HepG2 (cell line): Measurements from ENCODE around the gene ATG7. TPM values are rescaled to one million over a fixed set of nuclear protein-coding genes. Genes with fewer than 3 reads are reported as not detected.

Experiments used
- ATAC-seq: fragments of 200-7000 bp; cut with Tn5 transposase; 3 replicates; pipeline ENCODE4 v1.9.1; 2020; ENCODE audit warnings: mild to moderate bottlenecking, moderate library complexity
- BruUV-seq: library from RNA; stranded (reverse); fragments of 400-500 nt; replicated peaks from 2 replicates; lab custom pipeline; 2021; lab: Mats Ljungman, UMichigan
- CTCF ChIA-PET: fragments of 300-600 bp; formaldehyde crosslinking; extraction: SDS; loops from one replicate; lab custom pipeline; 2021; ENCODE audit warnings: low total read pairs, inconsistent platforms, low intra/inter-chr PET ratio; lab: Yijun Ruan, JAX
- POLR2A ChIA-PET: fragments of 350-600 bp; sonication (Branson Sonifier 250); formaldehyde crosslinking; loops from one replicate; lab custom pipeline; 2020; ENCODE audit warnings: antibody characterized with exemption, inconsistent platforms; lab: Yijun Ruan, JAX
- DNase-seq: peaks from one replicate; pipeline ENCODE4 v3.0.0-alpha.2; 2015; ENCODE audit warnings: low spot score
- FAIRE-seq: peaks from 3 replicates; lab custom pipeline; 2011; peaks lifted over from hg19 to GRCh38; lab: Jason Lieb, UNC
- H2AFZ ChIP-seq: one replicate; pipeline ENCODE4 v1.6.1; 2011; ENCODE audit warnings: low read length, inconsistent platforms
- H3K27ac ChIP-seq: fragments of 300-600 bp; 3 replicates; pipeline ENCODE4 v1.8.0; 2011; ENCODE audit warnings: mixed run types, mild to moderate bottlenecking, mixed read lengths, low read length, inconsistent platforms; ENCODE audit not compliant: insufficient read depth; ENCODE audit errors: extremely low read length
- H3K27me3 ChIP-seq, 2 experiments: fragments of 200-600 bp in 1 of 2; 2 replicates in 1 of 2; 3 replicates in 1 of 2; pipeline versions ENCODE4 v1.6.0 to v1.8.0; 2011; ENCODE audit warnings: low read length in 2 of 2, mild to moderate bottlenecking in 2 of 2, moderate library complexity in 2 of 2, inconsistent platforms in 1 of 2; ENCODE audit not compliant: insufficient read depth in 2 of 2, control insufficient read depth in 1 of 2
- H3K36me3 ChIP-seq, 2 experiments: fragments of 200-600 bp in 1 of 2; replicated peaks in 1 of 2; 2 replicates in 1 of 2; 3 replicates in 1 of 2; pipeline versions ENCODE4 v1.5.1 to v1.8.0; 2011; ENCODE audit warnings: low read length in 2 of 2, inconsistent platforms in 1 of 2; ENCODE audit not compliant: insufficient read depth in 2 of 2, control insufficient read depth in 1 of 2
- H3K4me1 ChIP-seq: 2 replicates; pipeline ENCODE4 v1.5.1; 2012; ENCODE audit warnings: low read length, inconsistent platforms; ENCODE audit not compliant: insufficient read depth
- H3K4me2 ChIP-seq: 2 replicates; pipeline ENCODE4 v1.6.0; 2011; ENCODE audit warnings: low read depth, low read length, inconsistent platforms
- H3K4me3 ChIP-seq, 3 experiments: fragments of 200-600 bp in 1 of 3; sonication (generic), shearing (Covaris generic) in 1 of 3; replicated peaks in 1 of 3; 2 replicates each; pipeline ENCODE4 v1.5.1; 2011 to 2016; ENCODE audit warnings: low read length in 3 of 3, inconsistent platforms in 2 of 3, low read depth in 2 of 3, mild to moderate bottlenecking in 2 of 3, control low read depth in 1 of 3, mixed read lengths in 1 of 3; ENCODE audit not compliant: insufficient read depth in 1 of 3
- H3K79me2 ChIP-seq: one replicate; pipeline ENCODE4 v1.6.1; 2011; ENCODE audit warnings: low read length, inconsistent platforms; ENCODE audit not compliant: insufficient read depth
- H3K9ac ChIP-seq: 2 replicates; pipeline ENCODE4 v1.6.0; 2011; ENCODE audit warnings: mild to moderate bottlenecking, low read depth, low read length, inconsistent platforms; ENCODE audit not compliant: insufficient read depth
- H3K9me3 ChIP-seq: 2 replicates; pipeline ENCODE4 v1.5.1; 2012; ENCODE audit warnings: mild to moderate bottlenecking, low read length
- H4K20me1 ChIP-seq: 2 replicates; pipeline ENCODE4 v1.6.0; 2011; ENCODE audit warnings: inconsistent platforms, mild to moderate bottlenecking, low read length, moderate library complexity; ENCODE audit not compliant: insufficient read depth
- BATF2 ChIP-seq: sonication (generic); formaldehyde crosslinking; IDR thresholded peaks from 2 replicates; pipeline ENCODE4 v1.8.0; 2022; ENCODE audit warnings: mild to moderate bottlenecking, missing genetic modification reagents, moderate library complexity
- CEBPB ChIP-seq: IDR thresholded peaks from 2 replicates; pipeline ENCODE4 v1.6.1; 2011; ENCODE audit warnings: low read depth, low read length, improper control_type of control experiment, borderline replicate concordance
- GMEB1 ChIP-seq: sonication (generic); formaldehyde crosslinking; IDR thresholded peaks from 2 replicates; pipeline ENCODE4 v1.5.1; 2020; ENCODE audit warnings: missing genetic modification reagents, mild to moderate bottlenecking, borderline replicate concordance
- SRF ChIP-seq: IDR thresholded peaks from 2 replicates; pipeline ENCODE4 v1.6.1; 2011; ENCODE audit warnings: mild to moderate bottlenecking, low read depth, low read length, moderate library complexity
- STAG1 ChIP-seq: sonication (generic); formaldehyde crosslinking; IDR thresholded peaks from 2 replicates; pipeline ENCODE4 v1.4.0; 2020; ENCODE audit warnings: missing genetic modification reagents
- TP53 ChIP-seq: sonication (generic); formaldehyde crosslinking; conservative IDR thresholded peaks from 2 replicates; pipeline ENCODE4 v1.4.0; 2020; ENCODE audit warnings: missing genetic modification reagents
- ZBTB21 ChIP-seq: sonication (generic); formaldehyde crosslinking; IDR thresholded peaks from 2 replicates; pipeline ENCODE4 v1.4.0; 2020; ENCODE audit warnings: missing genetic modification reagents
- ZNF253 ChIP-seq: sonication (generic); formaldehyde crosslinking; IDR thresholded peaks from 2 replicates; pipeline ENCODE4 v1.8.0; 2022; ENCODE audit warnings: mild to moderate bottlenecking, missing genetic modification reagents, borderline replicate concordance
- ZNF282 ChIP-seq: fragments of 450-650 bp; IDR thresholded peaks from 2 replicates; pipeline ENCODE4 v1.6.1; 2018; ENCODE audit not compliant: partially characterized antibody
- ZNF607 ChIP-seq: sonication (generic); formaldehyde crosslinking; IDR thresholded peaks from 2 replicates; pipeline ENCODE4 v1.5.1; 2020; ENCODE audit warnings: missing genetic modification reagents, mild to moderate bottlenecking, borderline replicate concordance
- ZNF749 ChIP-seq: sonication (generic); formaldehyde crosslinking; IDR thresholded peaks from 2 replicates; pipeline ENCODE4 v1.8.0; 2022; ENCODE audit warnings: mild to moderate bottlenecking, missing genetic modification reagents, moderate library complexity, borderline replicate concordance
- ZSCAN30 ChIP-seq: sonication (generic); formaldehyde crosslinking; IDR thresholded peaks from 2 replicates; pipeline ENCODE4 v1.5.0; 2020; ENCODE audit warnings: mild to moderate bottlenecking, missing genetic modification reagents
- whole genome bisulfite sequencing: methylation state at CpG from one replicate; pipeline ENCODE4 v1.1.6; 2017; ENCODE audit warnings: low lambda C conversion rate; 5-methylcytosine and 5-hydroxymethylcytosine counted together
- in situ Hi-C: cut with HindIII; loops from 2 replicates; pipeline ENCODE4 v1.10.0; 2017; ENCODE audit warnings: low pct_unique_long_range_greater_than_20kb; ENCODE audit not compliant: extremely low pct_ligation_motif_present
- intact Hi-C: fragments of 100-400 bp; cut with micrococcal nuclease; formaldehyde crosslinking; loops from one replicate; pipeline ENCODE4 v1.10.0; 2022; ENCODE audit not compliant: unreplicated experiment
- polyA plus RNA-seq, 8 experiments: library from polyadenylated mRNA; depleted of rRNA in 3 of 8; stranded (reverse) in 7 of 8; unstranded in 1 of 8; fragments of >200 nt; fragmentation: Illumina TruSeq in 4 of 8; extraction: Trizol in 4 of 8; gene quantifications; 2 replicates each; pipeline versions ENCODE4 v1.2.1 to v1.2.3, GENCODE V29; 2011 to 2016; ENCODE audit warnings: low read depth in 4 of 8, missing spikeins in 1 of 8, mixed read lengths in 1 of 8; ENCODE audit not compliant: insufficient read depth in 1 of 8
- total RNA-seq, 5 experiments: library from RNA; depleted of rRNA; stranded (reverse); fragments of >200 nt; fragmentation: Illumina TruSeq; extraction: Trizol; gene quantifications; 2 replicates each; pipeline ENCODE4 v1.2.3, GENCODE V29; 2016; ENCODE audit warnings: low read depth in 1 of 5
- TF ChIP-seq, protein P1 (sequence below): sonication (generic); formaldehyde crosslinking; IDR thresholded peaks from 2 replicates; pipeline ENCODE4 v1.4.0; 2020; ENCODE audit warnings: missing genetic modification reagents, mild to moderate bottlenecking, borderline replicate concordance
- TF ChIP-seq, protein P2 (sequence below): IDR thresholded peaks from 2 replicates; pipeline ENCODE4 v1.4.0; 2020; ENCODE audit warnings: mild to moderate bottlenecking, missing genetic modification reagents

ATG7 gene
- total and polyA plus RNA-seq, 2 of the 13 experiments (the other 11 are each of a cell fraction or from before 2014, with no cell fraction given) = 7.8 to 22.1 TPM

DNA sequence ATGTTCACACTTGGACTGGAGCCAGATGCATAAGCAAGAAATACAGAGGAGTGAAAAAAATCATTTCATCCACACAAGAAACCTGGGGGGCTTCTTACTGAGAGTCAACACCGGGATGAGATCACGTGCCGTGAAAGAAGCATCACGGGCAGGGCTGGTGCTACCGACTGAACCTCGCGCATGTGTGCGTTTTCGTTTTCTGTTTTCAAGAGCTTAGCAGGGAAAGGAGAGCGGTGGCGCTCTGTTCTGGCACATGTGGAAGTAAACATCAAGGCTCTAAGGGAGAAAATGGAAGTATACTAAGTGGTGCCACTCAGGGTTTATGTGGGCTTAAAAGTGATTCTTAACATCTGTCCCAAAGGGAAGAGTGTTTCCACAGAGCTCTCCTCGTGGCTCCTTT is 315.6 kb downstream of the ATG7 start:
- Histone ChIP-seq H3K9ac (no peak overlapping the region), H3K4me2 (no peak overlapping the region), H4K20me1 (peaks cover 24% of the 10 kb centered on the region), H3K79me2 (peaks cover 99% of the 10 kb centered on the region), H3K4me3 (no peak overlapping the region), H2AFZ (no peak overlapping the region), H3K36me3 (peaks cover 16 to 38% of the 10 kb centered on the region in 2 experiments), H3K27ac (no peak overlapping the region), H3K4me1 (peaks cover 65% of the 10 kb centered on the region), H3K9me3 (no peaks in the 10 kb centered on the region), H3K27me3 (no peaks in the 10 kb centered on the region)
- FAIRE-seq = no peak
- DNase-seq = no peak
- ChIA-PET CTCF (no interaction called here), POLR2A (no interaction called here)
- WGBS = over 99% methylated on average over 12 of the region's 12 CpGs
- intact Hi-C loops (no loop called here), in situ Hi-C loops (no loop called here)
- no TSS peak for BruUV-seq
- ATAC-seq = no peak
- TF ChIP-seq ZNF749 (CRISPR knock-in tag) = no peak
- no peak for TF ChIP-seq ZNF282
- TF ChIP-seq STAG1 (CRISPR knock-in tag) = no peak
- TF ChIP-seq ZNF607 (CRISPR knock-in tag) = no peak
- no peak for TF ChIP-seq ZBTB21 (CRISPR knock-in tag)
- TF ChIP-seq CEBPB = no peak
- TF ChIP-seq TP53 = no peak
- TF ChIP-seq BATF2 (CRISPR knock-in tag) = no peak
- TF ChIP-seq, protein P1, sequence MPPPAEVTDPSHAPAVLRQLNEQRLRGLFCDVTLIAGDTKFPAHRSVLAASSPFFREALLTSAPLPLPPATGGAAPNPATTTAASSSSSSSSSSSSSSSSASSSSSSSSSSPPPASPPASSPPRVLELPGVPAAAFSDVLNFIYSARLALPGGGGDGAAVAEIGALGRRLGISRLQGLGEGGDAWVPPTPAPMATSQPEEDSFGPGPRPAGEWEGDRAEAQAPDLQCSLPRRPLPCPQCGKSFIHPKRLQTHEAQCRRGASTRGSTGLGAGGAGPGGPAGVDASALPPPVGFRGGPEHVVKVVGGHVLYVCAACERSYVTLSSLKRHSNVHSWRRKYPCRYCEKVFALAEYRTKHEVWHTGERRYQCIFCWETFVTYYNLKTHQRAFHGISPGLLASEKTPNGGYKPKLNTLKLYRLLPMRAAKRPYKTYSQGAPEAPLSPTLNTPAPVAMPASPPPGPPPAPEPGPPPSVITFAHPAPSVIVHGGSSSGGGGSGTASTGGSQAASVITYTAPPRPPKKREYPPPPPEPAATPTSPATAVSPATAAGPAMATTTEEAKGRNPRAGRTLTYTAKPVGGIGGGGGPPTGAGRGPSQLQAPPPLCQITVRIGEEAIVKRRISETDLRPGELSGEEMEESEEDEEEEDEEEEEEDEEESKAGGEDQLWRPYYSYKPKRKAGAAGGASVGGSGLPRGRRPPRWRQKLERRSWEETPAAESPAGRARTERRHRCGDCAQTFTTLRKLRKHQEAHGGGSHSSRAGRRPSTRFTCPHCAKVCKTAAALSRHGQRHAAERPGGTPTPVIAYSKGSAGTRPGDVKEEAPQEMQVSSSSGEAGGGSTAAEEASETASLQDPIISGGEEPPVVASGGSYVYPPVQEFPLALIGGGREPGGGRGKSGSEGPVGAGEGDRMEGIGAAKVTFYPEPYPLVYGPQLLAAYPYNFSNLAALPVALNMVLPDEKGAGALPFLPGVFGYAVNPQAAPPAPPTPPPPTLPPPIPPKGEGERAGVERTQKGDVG (CRISPR knock-in tag) = no peak
- no peak for TF ChIP-seq ZSCAN30 (CRISPR knock-in tag)
- TF ChIP-seq GMEB1 = no peak
- TF ChIP-seq, protein P2, sequence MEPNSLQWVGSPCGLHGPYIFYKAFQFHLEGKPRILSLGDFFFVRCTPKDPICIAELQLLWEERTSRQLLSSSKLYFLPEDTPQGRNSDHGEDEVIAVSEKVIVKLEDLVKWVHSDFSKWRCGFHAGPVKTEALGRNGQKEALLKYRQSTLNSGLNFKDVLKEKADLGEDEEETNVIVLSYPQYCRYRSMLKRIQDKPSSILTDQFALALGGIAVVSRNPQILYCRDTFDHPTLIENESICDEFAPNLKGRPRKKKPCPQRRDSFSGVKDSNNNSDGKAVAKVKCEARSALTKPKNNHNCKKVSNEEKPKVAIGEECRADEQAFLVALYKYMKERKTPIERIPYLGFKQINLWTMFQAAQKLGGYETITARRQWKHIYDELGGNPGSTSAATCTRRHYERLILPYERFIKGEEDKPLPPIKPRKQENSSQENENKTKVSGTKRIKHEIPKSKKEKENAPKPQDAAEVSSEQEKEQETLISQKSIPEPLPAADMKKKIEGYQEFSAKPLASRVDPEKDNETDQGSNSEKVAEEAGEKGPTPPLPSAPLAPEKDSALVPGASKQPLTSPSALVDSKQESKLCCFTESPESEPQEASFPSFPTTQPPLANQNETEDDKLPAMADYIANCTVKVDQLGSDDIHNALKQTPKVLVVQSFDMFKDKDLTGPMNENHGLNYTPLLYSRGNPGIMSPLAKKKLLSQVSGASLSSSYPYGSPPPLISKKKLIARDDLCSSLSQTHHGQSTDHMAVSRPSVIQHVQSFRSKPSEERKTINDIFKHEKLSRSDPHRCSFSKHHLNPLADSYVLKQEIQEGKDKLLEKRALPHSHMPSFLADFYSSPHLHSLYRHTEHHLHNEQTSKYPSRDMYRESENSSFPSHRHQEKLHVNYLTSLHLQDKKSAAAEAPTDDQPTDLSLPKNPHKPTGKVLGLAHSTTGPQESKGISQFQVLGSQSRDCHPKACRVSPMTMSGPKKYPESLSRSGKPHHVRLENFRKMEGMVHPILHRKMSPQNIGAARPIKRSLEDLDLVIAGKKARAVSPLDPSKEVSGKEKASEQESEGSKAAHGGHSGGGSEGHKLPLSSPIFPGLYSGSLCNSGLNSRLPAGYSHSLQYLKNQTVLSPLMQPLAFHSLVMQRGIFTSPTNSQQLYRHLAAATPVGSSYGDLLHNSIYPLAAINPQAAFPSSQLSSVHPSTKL (CRISPR knock-in tag) = no peak
- no peak for TF ChIP-seq SRF
- TF ChIP-seq ZNF253 = no peak
